ENCODE measurements around the gene COG3.

DNA sequence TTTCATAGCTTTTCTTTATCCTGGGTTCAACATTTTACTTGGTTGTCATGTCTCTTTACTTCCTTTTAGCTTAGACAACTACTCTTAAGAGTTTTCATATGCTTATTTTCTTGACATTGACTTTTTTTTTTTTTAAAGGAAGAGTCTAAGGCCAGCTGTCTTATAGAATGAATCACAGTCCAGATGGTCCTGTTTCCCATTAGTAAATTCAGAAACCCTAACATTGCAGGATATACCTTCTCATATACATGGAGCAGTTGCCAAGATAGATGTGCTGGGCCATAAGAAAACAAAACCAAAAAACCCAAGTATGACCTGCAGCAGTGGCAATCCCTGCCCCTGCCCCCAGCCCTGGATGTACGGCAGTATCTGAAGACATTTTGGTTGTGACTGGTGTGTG lies 72.8 kb downstream of the COG3 start:
- TF ChIP-seq, protein P1, sequence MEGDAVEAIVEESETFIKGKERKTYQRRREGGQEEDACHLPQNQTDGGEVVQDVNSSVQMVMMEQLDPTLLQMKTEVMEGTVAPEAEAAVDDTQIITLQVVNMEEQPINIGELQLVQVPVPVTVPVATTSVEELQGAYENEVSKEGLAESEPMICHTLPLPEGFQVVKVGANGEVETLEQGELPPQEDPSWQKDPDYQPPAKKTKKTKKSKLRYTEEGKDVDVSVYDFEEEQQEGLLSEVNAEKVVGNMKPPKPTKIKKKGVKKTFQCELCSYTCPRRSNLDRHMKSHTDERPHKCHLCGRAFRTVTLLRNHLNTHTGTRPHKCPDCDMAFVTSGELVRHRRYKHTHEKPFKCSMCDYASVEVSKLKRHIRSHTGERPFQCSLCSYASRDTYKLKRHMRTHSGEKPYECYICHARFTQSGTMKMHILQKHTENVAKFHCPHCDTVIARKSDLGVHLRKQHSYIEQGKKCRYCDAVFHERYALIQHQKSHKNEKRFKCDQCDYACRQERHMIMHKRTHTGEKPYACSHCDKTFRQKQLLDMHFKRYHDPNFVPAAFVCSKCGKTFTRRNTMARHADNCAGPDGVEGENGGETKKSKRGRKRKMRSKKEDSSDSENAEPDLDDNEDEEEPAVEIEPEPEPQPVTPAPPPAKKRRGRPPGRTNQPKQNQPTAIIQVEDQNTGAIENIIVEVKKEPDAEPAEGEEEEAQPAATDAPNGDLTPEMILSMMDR (IDR thresholded peaks at IDR 0.05 in 2 of 3, conservative IDR thresholded peaks at IDR 0.05 in 1 of 3; ENCODE audit: borderline replicate concordance in 1 of 3, insufficient read depth in 1 of 3, low read depth in 2 of 3, low read length in 2 of 3) = no peak
- TF ChIP-seq SP1 (IDR thresholded peaks at IDR 0.05; ENCODE audit: low read depth) = no peak
- no peak for TF ChIP-seq EZH2 (IDR thresholded peaks at IDR 0.05)
- no peak for TF ChIP-seq RAD21 (IDR thresholded peaks at IDR 0.05; ENCODE audit: low read depth)
- TF ChIP-seq, protein P2, sequence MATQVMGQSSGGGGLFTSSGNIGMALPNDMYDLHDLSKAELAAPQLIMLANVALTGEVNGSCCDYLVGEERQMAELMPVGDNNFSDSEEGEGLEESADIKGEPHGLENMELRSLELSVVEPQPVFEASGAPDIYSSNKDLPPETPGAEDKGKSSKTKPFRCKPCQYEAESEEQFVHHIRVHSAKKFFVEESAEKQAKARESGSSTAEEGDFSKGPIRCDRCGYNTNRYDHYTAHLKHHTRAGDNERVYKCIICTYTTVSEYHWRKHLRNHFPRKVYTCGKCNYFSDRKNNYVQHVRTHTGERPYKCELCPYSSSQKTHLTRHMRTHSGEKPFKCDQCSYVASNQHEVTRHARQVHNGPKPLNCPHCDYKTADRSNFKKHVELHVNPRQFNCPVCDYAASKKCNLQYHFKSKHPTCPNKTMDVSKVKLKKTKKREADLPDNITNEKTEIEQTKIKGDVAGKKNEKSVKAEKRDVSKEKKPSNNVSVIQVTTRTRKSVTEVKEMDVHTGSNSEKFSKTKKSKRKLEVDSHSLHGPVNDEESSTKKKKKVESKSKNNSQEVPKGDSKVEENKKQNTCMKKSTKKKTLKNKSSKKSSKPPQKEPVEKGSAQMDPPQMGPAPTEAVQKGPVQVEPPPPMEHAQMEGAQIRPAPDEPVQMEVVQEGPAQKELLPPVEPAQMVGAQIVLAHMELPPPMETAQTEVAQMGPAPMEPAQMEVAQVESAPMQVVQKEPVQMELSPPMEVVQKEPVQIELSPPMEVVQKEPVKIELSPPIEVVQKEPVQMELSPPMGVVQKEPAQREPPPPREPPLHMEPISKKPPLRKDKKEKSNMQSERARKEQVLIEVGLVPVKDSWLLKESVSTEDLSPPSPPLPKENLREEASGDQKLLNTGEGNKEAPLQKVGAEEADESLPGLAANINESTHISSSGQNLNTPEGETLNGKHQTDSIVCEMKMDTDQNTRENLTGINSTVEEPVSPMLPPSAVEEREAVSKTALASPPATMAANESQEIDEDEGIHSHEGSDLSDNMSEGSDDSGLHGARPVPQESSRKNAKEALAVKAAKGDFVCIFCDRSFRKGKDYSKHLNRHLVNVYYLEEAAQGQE (IDR thresholded peaks at IDR 0.05; ENCODE audit: low read depth) = no peak
- no peak for TF ChIP-seq POLR2A (IDR thresholded peaks at IDR 0.05; ENCODE audit: borderline replicate concordance, extremely low read depth, insufficient read depth, insufficient read length)
- TF ChIP-seq, protein P3, sequence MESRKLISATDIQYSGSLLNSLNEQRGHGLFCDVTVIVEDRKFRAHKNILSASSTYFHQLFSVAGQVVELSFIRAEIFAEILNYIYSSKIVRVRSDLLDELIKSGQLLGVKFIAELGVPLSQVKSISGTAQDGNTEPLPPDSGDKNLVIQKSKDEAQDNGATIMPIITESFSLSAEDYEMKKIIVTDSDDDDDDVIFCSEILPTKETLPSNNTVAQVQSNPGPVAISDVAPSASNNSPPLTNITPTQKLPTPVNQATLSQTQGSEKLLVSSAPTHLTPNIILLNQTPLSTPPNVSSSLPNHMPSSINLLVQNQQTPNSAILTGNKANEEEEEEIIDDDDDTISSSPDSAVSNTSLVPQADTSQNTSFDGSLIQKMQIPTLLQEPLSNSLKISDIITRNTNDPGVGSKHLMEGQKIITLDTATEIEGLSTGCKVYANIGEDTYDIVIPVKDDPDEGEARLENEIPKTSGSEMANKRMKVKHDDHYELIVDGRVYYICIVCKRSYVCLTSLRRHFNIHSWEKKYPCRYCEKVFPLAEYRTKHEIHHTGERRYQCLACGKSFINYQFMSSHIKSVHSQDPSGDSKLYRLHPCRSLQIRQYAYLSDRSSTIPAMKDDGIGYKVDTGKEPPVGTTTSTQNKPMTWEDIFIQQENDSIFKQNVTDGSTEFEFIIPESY (IDR thresholded peaks at IDR 0.05; ENCODE audit: extremely low read depth, insufficient replicate concordance, low read length) = no peak
